Astrocyte (in vitro differentiated cells and primary cell): ENCODE results near the gene TIMM29.

Experiments
- CTCF ChIP-seq: IDR thresholded peaks from 2 replicates; pipeline ENCODE4 v1.5.1; 2011; ENCODE audit warnings: low read depth, mild to moderate bottlenecking, inconsistent platforms, low read length, moderate library complexity; ENCODE audit not compliant: insufficient read depth
- EZH2 ChIP-seq: IDR thresholded peaks from 2 replicates; pipeline ENCODE4 v1.6.1; 2012; ENCODE audit warnings: mild to moderate bottlenecking, low read length, inconsistent platforms; ENCODE audit not compliant: insufficient read depth

- TF ChIP-seq CTCF (no peak), EZH2 (no peak)
These were observed 6.9 kb downstream of the TIMM29 start for GRCh38 chr19:10935371-10936059.
